MCF 10A (cell line): ENCODE measurements around the gene PLEKHA5. TPM values are rescaled to one million over a fixed set of nuclear protein-coding genes. Genes with fewer than 3 reads are reported as not detected.
A peak's percentile ranks its signal among the peaks of the same experiment; 100 is the strongest.

Source experiments
- BruUV-seq: library from RNA; stranded (reverse); fragments of 400-500 nt; replicated peaks from 2 replicates; lab custom pipeline; 2021; lab: Mats Ljungman, UMichigan
- CTCF ChIA-PET: fragments of 300-600 bp; sonication (Branson Sonifier 250); formaldehyde crosslinking; extraction: SDS; loops from one replicate; lab custom pipeline; 2021; ENCODE audit warnings: antibody characterized with exemption, inconsistent platforms; lab: Yijun Ruan, JAX
- POLR2A ChIA-PET: fragments of 300-600, 350-650 bp; sonication (Branson Sonifier 250); formaldehyde crosslinking; extraction: SDS; loops from one replicate; lab custom pipeline; 2020; ENCODE audit warnings: antibody characterized with exemption, inconsistent platforms; lab: Yijun Ruan, JAX
- DNase-seq: peaks from one replicate; pipeline ENCODE4 v3.0.0-alpha.2; 2018; ENCODE audit not compliant: unreplicated experiment
- H3K27ac Mint-ChIP-seq: one replicate; pipeline ENCODE4 v1.8.0; 2022; ENCODE audit warnings: mild to moderate bottlenecking, low read depth, mixed read lengths; ENCODE audit not compliant: unreplicated experiment
- H3K27me3 Mint-ChIP-seq: one replicate; pipeline ENCODE4 v1.8.0; 2022; ENCODE audit warnings: mixed read lengths; ENCODE audit not compliant: insufficient read depth, unreplicated experiment
- H3K36me3 Mint-ChIP-seq: one replicate; pipeline ENCODE4 v1.8.0; 2022; ENCODE audit warnings: mild to moderate bottlenecking, moderate library complexity, mixed read lengths; ENCODE audit not compliant: insufficient read depth, unreplicated experiment
- H3K4me1 Mint-ChIP-seq: one replicate; pipeline ENCODE4 v1.8.0; 2022; ENCODE audit warnings: mixed read lengths; ENCODE audit not compliant: insufficient read depth, unreplicated experiment
- H3K4me3 Mint-ChIP-seq: one replicate; pipeline ENCODE4 v1.8.0; 2022; ENCODE audit warnings: mild to moderate bottlenecking, moderate library complexity, mixed read lengths; ENCODE audit not compliant: unreplicated experiment
- H3K9me3 Mint-ChIP-seq: one replicate; pipeline ENCODE4 v1.8.0; 2022; ENCODE audit warnings: mixed read lengths; ENCODE audit not compliant: unreplicated experiment
- CTCF ChIP-seq: fragments of 200-600 bp; IDR thresholded peaks from one replicate; pipeline ENCODE4 v1.8.0; 2022; ENCODE audit warnings: antibody characterized with exemption, mild to moderate bottlenecking; ENCODE audit not compliant: unreplicated experiment
- intact Hi-C: fragments of 100-400 bp; cut with micrococcal nuclease; formaldehyde crosslinking; loops from 2 replicates; pipeline ENCODE4 v1.14.1; 2022
- total RNA-seq: library from RNA; stranded (reverse); gene quantifications from 2 replicates; pipeline ENCODE4 v1.2.3, GENCODE V29; 2022

PLEKHA5 gene
- total RNA-seq, 1 experiment from 2014 or later: 25.2 TPM

GRCh38 chr12:19203539-19204506 is 74.3 kb downstream of the PLEKHA5 start:
- DNase-seq: no peak
- CTCF ChIA-PET: interaction anchor here (0.5 to 1.2 kb wide), 2 partner anchors 12 to 879 kb away, joined by 3 to 6 read pairs; no protein-coding TSS in a partner anchor
- H3K36me3 Mint-ChIP-seq: no peaks in the 10 kb centered on the region
- BruUV-seq: no TSS peak
- H3K9me3 Mint-ChIP-seq: no peaks in the 10 kb centered on the region
- POLR2A ChIA-PET: no interaction called here
- peaks cover 39% of the 10 kb centered on the region for H3K4me1 Mint-ChIP-seq
- no peak overlapping the region for H3K27ac Mint-ChIP-seq
- no peak overlapping the region for H3K4me3 Mint-ChIP-seq
- TF ChIP-seq CTCF: no peak
- intact Hi-C loops: no loop called here
- no peaks in the 10 kb centered on the region for H3K27me3 Mint-ChIP-seq

GRCh38 chr12:19205120-19205519 is 75.6 kb downstream of the PLEKHA5 start:
- Mint-ChIP-seq H3K4me1 (peaks cover 38% of the 10 kb centered on the region), H3K27ac (no peak overlapping the region), H3K36me3 (no peaks in the 10 kb centered on the region), H3K9me3 (no peaks in the 10 kb centered on the region), H3K4me3 (no peak overlapping the region), H3K27me3 (no peaks in the 10 kb centered on the region)
- CTCF ChIA-PET: interaction anchor here (0.7 kb wide), 1 partner anchor 19 kb away, joined by 3 read pairs; no protein-coding TSS in a partner anchor
- POLR2A ChIA-PET: no interaction called here
- BruUV-seq: no TSS peak
- intact Hi-C loops: no loop called here
- TF ChIP-seq CTCF: no peak
- DNase-seq: no peak

GRCh38 chr12:19206493-19207077 is 77.1 kb downstream of the PLEKHA5 start:
- Mint-ChIP-seq H3K9me3 (no peaks in the 10 kb centered on the region), H3K4me1 (peaks cover 31% of the 10 kb centered on the region), H3K27me3 (no peaks in the 10 kb centered on the region), H3K27ac (no peak overlapping the region), H3K36me3 (no peaks in the 10 kb centered on the region), H3K4me3 (no peak overlapping the region)
- no peak for DNase-seq
- intact Hi-C loops: no loop called here
- no peak for TF ChIP-seq CTCF
- ChIA-PET CTCF (no interaction called here), POLR2A (interaction anchor here (1.1 kb wide), 1 partner anchor 9 kb away, joined by 6 read pairs; no protein-coding TSS in a partner anchor)
- BruUV-seq: no TSS peak

GRCh38 chr12:19208456-19208855 is 78.9 kb downstream of the PLEKHA5 start:
- no peak for DNase-seq
- TF ChIP-seq CTCF: no peak
- CTCF ChIA-PET: interaction anchor here (0.6 to 1.4 kb wide), 2 partner anchors 15 to 51 kb away, joined by 3 read pairs; no protein-coding TSS in a partner anchor
- POLR2A ChIA-PET: interaction anchor here (0.7 to 2.1 kb wide), 3 partner anchors 9 to 729 kb away, joined by 3 to 5 read pairs (median 3); no protein-coding TSS in a partner anchor
- Mint-ChIP-seq H3K4me3 (no peak overlapping the region), H3K36me3 (no peaks in the 10 kb centered on the region), H3K9me3 (no peaks in the 10 kb centered on the region), H3K27ac (peak overlapping the region; percentile 46), H3K4me1 (peaks cover 18% of the 10 kb centered on the region), H3K27me3 (no peaks in the 10 kb centered on the region)
- BruUV-seq: no TSS peak
- intact Hi-C loops: no loop called here
